ENCODE results near the gene THY1. TPM values are rescaled to one million over a fixed set of nuclear protein-coding genes. Genes with fewer than 3 reads are reported as not detected.

Gene THY1
- total RNA-seq, 3 donors from 2014 or later, result 2.8 to 32.5 (median 28.3) TPM

- ATAC-seq (no peak), DNase-seq (no peak)
- Histone ChIP-seq H3K4me3 (no peak overlapping the region), H3K4me1 (ENCODE audit: low read depth) (peaks cover 9% of the 10 kb centered on the region), H3K9me3 (no peaks in the 10 kb centered on the region), H3K36me3 (ENCODE audit: low read depth) (no peaks in the 10 kb centered on the region)
- TF ChIP-seq, protein P1, sequence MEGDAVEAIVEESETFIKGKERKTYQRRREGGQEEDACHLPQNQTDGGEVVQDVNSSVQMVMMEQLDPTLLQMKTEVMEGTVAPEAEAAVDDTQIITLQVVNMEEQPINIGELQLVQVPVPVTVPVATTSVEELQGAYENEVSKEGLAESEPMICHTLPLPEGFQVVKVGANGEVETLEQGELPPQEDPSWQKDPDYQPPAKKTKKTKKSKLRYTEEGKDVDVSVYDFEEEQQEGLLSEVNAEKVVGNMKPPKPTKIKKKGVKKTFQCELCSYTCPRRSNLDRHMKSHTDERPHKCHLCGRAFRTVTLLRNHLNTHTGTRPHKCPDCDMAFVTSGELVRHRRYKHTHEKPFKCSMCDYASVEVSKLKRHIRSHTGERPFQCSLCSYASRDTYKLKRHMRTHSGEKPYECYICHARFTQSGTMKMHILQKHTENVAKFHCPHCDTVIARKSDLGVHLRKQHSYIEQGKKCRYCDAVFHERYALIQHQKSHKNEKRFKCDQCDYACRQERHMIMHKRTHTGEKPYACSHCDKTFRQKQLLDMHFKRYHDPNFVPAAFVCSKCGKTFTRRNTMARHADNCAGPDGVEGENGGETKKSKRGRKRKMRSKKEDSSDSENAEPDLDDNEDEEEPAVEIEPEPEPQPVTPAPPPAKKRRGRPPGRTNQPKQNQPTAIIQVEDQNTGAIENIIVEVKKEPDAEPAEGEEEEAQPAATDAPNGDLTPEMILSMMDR (IDR thresholded peaks at IDR 0.05), result no peak
- intact Hi-C loops (cut with DNase I, micrococcal nuclease), result no loop called here
Measured at GRCh38 chr11:119380160-119380826, 42.7 kb downstream of the THY1 start.

- Histone ChIP-seq H3K36me3 (ENCODE audit: low read depth) (no peaks in the 10 kb centered on the region), H3K4me3 (no peak overlapping the region), H3K4me1 (ENCODE audit: low read depth) (peaks cover 12% of the 10 kb centered on the region), H3K9me3 (no peaks in the 10 kb centered on the region)
- TF ChIP-seq, protein P1 (IDR thresholded peaks at IDR 0.05), result no peak
- no peak for DNase-seq
- intact Hi-C loops (cut with DNase I, micrococcal nuclease), result no loop called here
- ATAC-seq, result no peak
Measured at GRCh38 chr11:119378851-119379465, 44.0 kb downstream of the THY1 start.

GRCh38 chr11:119377961-119378667 lies 44.9 kb downstream of the THY1 start:
- H3K4me3 ChIP-seq, result no peak overlapping the region

DNA sequence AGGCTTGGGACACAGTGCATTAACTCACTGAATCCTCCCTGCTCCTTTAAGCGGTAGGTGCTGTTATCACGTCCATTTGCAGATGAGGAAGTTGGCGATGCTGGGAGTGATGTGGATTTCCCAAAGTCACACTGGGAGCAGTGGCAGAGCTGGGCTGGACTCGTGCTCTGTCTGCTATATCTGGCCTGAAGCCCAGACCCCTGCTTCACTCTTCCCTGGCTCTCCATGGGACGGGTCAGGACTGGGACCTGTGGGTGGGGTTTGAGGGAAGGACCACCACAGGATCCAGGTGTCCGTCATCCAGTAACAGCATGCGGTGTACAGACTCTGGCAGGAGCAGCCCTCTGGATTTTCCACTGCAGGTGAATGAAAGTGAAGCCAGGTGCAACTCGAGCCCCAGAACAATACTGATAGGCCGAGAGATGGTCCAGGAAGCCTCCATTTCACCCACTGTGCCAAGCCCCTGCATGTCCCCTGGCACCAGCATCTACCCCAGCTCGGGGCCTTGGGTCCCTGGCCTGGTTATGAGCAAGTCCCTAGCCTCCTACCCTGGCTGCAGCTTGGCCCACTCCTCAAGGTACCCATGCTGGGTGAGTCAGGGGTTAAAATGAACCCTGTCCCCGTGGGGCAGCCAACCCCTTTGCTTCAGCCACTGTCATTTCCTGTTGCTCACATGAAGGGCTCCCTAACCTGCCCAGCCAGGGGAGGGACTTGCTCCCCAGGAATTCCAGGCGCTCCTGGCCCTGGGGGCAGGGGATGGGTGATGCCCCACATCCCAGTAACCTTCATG lies 45.7 kb downstream of the THY1 start:
- peaks cover 12% of the 10 kb centered on the region for H3K4me1 ChIP-seq (ENCODE audit: low read depth)
- no peaks in the 10 kb centered on the region for H3K9me3 ChIP-seq
- ATAC-seq, result no peak
- intact Hi-C loops (cut with DNase I, micrococcal nuclease), result no loop called here
- TF ChIP-seq, protein P1 (IDR thresholded peaks at IDR 0.05), result no peak
- H3K36me3 ChIP-seq (ENCODE audit: low read depth), result no peaks in the 10 kb centered on the region
- H3K4me3 ChIP-seq, result no peak overlapping the region
- no peak for DNase-seq

More at GRCh38 chr11:119377961-119378667, 44.9 kb downstream of the THY1 start:
- Histone ChIP-seq H3K4me1 (ENCODE audit: low read depth) (peaks cover 12% of the 10 kb centered on the region), H3K36me3 (ENCODE audit: low read depth) (no peaks in the 10 kb centered on the region), H3K9me3 (no peaks in the 10 kb centered on the region)
- DNase-seq, result no peak
- ATAC-seq, result no peak
- intact Hi-C loops (cut with DNase I, micrococcal nuclease), result no loop called here
- TF ChIP-seq, protein P1 (IDR thresholded peaks at IDR 0.05), result no peak

- intact Hi-C loops (cut with DNase I, micrococcal nuclease), result no loop called here
- Histone ChIP-seq H3K4me3 (no peak overlapping the region), H3K9me3 (no peaks in the 10 kb centered on the region), H3K4me1 (ENCODE audit: low read depth) (peaks cover 8% of the 10 kb centered on the region), H3K36me3 (ENCODE audit: low read depth) (no peaks in the 10 kb centered on the region)
- ATAC-seq (no peak), DNase-seq (no peak)
- TF ChIP-seq, protein P1 (IDR thresholded peaks at IDR 0.05), result no peak
Measured at GRCh38 chr11:119376197-119376847, 46.6 kb downstream of the THY1 start.
